Neural cell (in vitro differentiated cells): ENCODE measurements around the gene AGPAT4. TPM values are rescaled to one million over a fixed set of nuclear protein-coding genes. Genes with fewer than 3 reads are reported as not detected.

Source experiments
- H2AFZ ChIP-seq: fragments of 200-600, 300-800 bp; sonication (generic), shearing (Covaris generic); 2 replicates; pipeline ENCODE4 v1.6.0; 2014; ENCODE audit warnings: low read depth, mild to moderate bottlenecking, antibody characterized with exemption, low read length, moderate library complexity
- H3F3A ChIP-seq: fragments of 200-600 bp; shearing (Covaris generic); 2 replicates; pipeline ENCODE4 v1.6.1; 2016; ENCODE audit warnings: mild to moderate bottlenecking, moderate library complexity, mixed read lengths, antibody characterized with exemption, low read length; ENCODE audit not compliant: insufficient read depth, poor library complexity, severe bottlenecking
- H3K27ac ChIP-seq: fragments of 200-600, 300-800 bp; sonication (generic), shearing (Covaris generic); 2 replicates; pipeline ENCODE4 v1.5.1; 2014; ENCODE audit warnings: mild to moderate bottlenecking, low read length, moderate library complexity
- H3K27me3 ChIP-seq: fragments of 300-800, 200-600 bp; sonication (generic), shearing (Covaris generic); 2 replicates; pipeline ENCODE4 v1.6.0; 2014; ENCODE audit warnings: mild to moderate bottlenecking, low read depth, low read length, moderate library complexity; ENCODE audit not compliant: insufficient read depth
- H3K36me3 ChIP-seq: fragments of 300-800, 200-600 bp; sonication (generic), shearing (Covaris generic); 2 replicates; pipeline ENCODE4 v1.5.1; 2014; ENCODE audit warnings: mild to moderate bottlenecking, antibody characterized with exemption, low read length, moderate library complexity; ENCODE audit not compliant: insufficient read depth
- H3K4me2 ChIP-seq: fragments of 300-800, 200-600 bp; sonication (generic), shearing (Covaris generic); 2 replicates; pipeline ENCODE4 v1.6.0; 2014; ENCODE audit warnings: mild to moderate bottlenecking, low read length
- H3K4me3 ChIP-seq: fragments of 300-800, 200-600 bp; sonication (generic), shearing (Covaris generic); 2 replicates; pipeline ENCODE4 v1.5.1; 2014; ENCODE audit warnings: mild to moderate bottlenecking, low read length, moderate library complexity
- H3K79me2 ChIP-seq: fragments of 200-600 bp; shearing (Covaris generic); replicated peaks from 2 replicates; pipeline ENCODE4 v1.6.0; 2014; ENCODE audit warnings: mild to moderate bottlenecking, low read length, moderate library complexity; ENCODE audit not compliant: insufficient read depth
- H3K9ac ChIP-seq: fragments of 300-800, 200-600 bp; sonication (generic), shearing (Covaris generic); 2 replicates; pipeline ENCODE4 v1.6.1; 2016; ENCODE audit warnings: mild to moderate bottlenecking, low read length, mixed read lengths
- H3K9me2 ChIP-seq: fragments of 200-600 bp; shearing (Covaris generic); 2 replicates; pipeline ENCODE4 v1.6.1; 2016; ENCODE audit warnings: mild to moderate bottlenecking, low read length, mixed read lengths; ENCODE audit not compliant: insufficient read depth
- H3K9me3 ChIP-seq: fragments of 200-600, 300-800 bp; sonication (generic), shearing (Covaris generic); 2 replicates; pipeline ENCODE4 v1.6.1; 2016; ENCODE audit warnings: mild to moderate bottlenecking, mixed run types, low read length, moderate library complexity, mixed read lengths
- H4K20me1 ChIP-seq: fragments of 200-600 bp; shearing (Covaris generic); 2 replicates; pipeline ENCODE4 v1.6.1; 2016; ENCODE audit warnings: mild to moderate bottlenecking, mixed run types; ENCODE audit not compliant: insufficient read depth
- EP300 ChIP-seq: fragments of 450-650 bp; conservative IDR thresholded peaks from 2 replicates; pipeline ENCODE4 v1.6.1; 2014; ENCODE audit warnings: antibody characterized with exemption, mild to moderate bottlenecking, moderate library complexity; ENCODE audit not compliant: poor library complexity, severe bottlenecking
- EZH2 ChIP-seq: fragments of 200-600, 300-800 bp; shearing (Covaris generic), sonication (generic); IDR thresholded peaks from 2 replicates; pipeline ENCODE4 v1.6.1; 2014; ENCODE audit warnings: antibody characterized with exemption, low read length, borderline replicate concordance, mild to moderate bottlenecking; ENCODE audit not compliant: insufficient read depth, poor library complexity, severe bottlenecking
- MXI1 ChIP-seq: fragments of 450-650 bp; conservative IDR thresholded peaks from 2 replicates; pipeline ENCODE4 v1.6.1; 2014; ENCODE audit warnings: antibody characterized with exemption, mild to moderate bottlenecking; ENCODE audit not compliant: poor library complexity, severe bottlenecking
- POLR2AphosphoS5 ChIP-seq: IDR thresholded peaks from 2 replicates; pipeline ENCODE4 v1.6.1; 2012
- RAD21 ChIP-seq: fragments of 450-650 bp; conservative IDR thresholded peaks from 2 replicates; pipeline ENCODE4 v1.6.1; 2014; ENCODE audit warnings: antibody characterized with exemption, mild to moderate bottlenecking, moderate library complexity
- SMC3 ChIP-seq: fragments of 450-650 bp; conservative IDR thresholded peaks from 2 replicates; pipeline ENCODE4 v1.6.1; 2014; ENCODE audit warnings: antibody characterized with exemption, mild to moderate bottlenecking, moderate library complexity; ENCODE audit not compliant: poor library complexity
- TAF1 ChIP-seq: IDR thresholded peaks from 2 replicates; pipeline ENCODE4 v1.6.1; 2012; ENCODE audit warnings: low read depth
- polyA plus RNA-seq: library from polyadenylated mRNA; depleted of rRNA; stranded (reverse); fragments of >200 nt; gene quantifications from 2 replicates; pipeline ENCODE4 v1.2.3, GENCODE V29; 2014
- TF ChIP-seq, protein P1 (sequence below): IDR thresholded peaks from 2 replicates; pipeline ENCODE4 v1.6.1; 2012; ENCODE audit warnings: borderline replicate concordance
- TF ChIP-seq, protein P2 (sequence below): fragments of 450-650 bp; IDR thresholded peaks from 2 replicates; pipeline ENCODE4 v1.5.1; 2014; ENCODE audit warnings: antibody characterized with exemption, mild to moderate bottlenecking, moderate library complexity; ENCODE audit not compliant: poor library complexity, severe bottlenecking

AGPAT4 gene
- polyA plus RNA-seq, 1 donor from 2014 or later: 42.6 TPM

DNA sequence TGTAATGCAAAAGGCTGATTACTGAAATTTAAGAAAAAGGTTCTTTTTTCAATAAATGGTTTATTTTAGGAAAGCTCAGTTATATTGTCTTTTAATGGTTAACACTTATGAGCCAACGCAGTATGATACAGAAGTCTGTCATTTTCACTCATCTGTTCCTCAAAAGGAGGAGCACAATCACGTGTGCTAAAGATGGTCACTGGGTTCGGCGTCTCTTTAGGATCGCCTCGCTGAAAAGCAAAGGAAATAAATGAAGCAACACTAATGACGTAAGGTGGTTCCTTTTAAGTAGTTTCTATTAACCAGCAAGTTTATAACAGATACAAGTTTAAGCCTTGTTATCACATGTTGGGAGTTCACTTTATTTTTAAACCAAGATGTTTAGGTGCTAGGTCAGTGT lies 156.6 kb downstream of the AGPAT4 start:
- no peak overlapping the region for H3K4me3 ChIP-seq
- H2AFZ ChIP-seq: no peak overlapping the region
- no peak overlapping the region for H3K27ac ChIP-seq
- no peak overlapping the region for H3K4me2 ChIP-seq
- no peaks in the 10 kb centered on the region for H3K79me2 ChIP-seq
- no peaks in the 10 kb centered on the region for H3K9me3 ChIP-seq
- H3K36me3 ChIP-seq: peaks cover 10% of the 10 kb centered on the region
- H3K9me2 ChIP-seq: no peaks in the 10 kb centered on the region
- TF ChIP-seq EP300 (no peak), RAD21 (no peak), TAF1 (no peak), SMC3 (no peak), EZH2 (no peak), POLR2AphosphoS5 (no peak)
- H3K27me3 ChIP-seq: no peaks in the 10 kb centered on the region
- H3K9ac ChIP-seq: no peak overlapping the region
- no peaks in the 10 kb centered on the region for H4K20me1 ChIP-seq
- no peaks in the 10 kb centered on the region for H3F3A ChIP-seq

DNA sequence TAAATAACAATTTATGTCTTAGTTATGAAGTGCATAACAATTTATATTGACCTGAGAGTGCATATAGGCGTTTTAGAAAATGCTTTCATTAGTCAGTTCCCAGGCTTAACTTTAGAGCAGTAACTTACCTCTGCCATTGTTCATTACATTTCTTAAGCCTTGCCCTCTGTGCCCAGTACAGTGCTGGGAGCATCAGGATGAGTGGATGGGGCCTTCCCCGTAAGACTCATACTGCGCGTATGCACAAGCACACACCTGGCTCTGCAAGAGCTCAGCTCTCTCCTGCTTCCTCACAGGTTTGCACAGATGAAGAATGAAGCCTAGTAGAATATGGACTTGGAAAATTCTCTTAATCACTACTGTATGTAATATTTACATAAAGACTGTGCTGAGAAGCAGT lies 157.3 kb downstream of the AGPAT4 start:
- Histone ChIP-seq H3K36me3 (peaks cover 10% of the 10 kb centered on the region), H3K27me3 (no peaks in the 10 kb centered on the region), H3K27ac (no peak overlapping the region)

More for the DNA sequence above, 157.3 kb downstream of the AGPAT4 start:
- Histone ChIP-seq H3K4me3 (no peak overlapping the region), H3K9ac (no peak overlapping the region), H3K79me2 (no peaks in the 10 kb centered on the region), H4K20me1 (no peaks in the 10 kb centered on the region), H3K4me2 (no peak overlapping the region), H3K9me3 (no peaks in the 10 kb centered on the region), H2AFZ (no peak overlapping the region), H3K9me2 (no peaks in the 10 kb centered on the region), H3F3A (no peaks in the 10 kb centered on the region)
- TF ChIP-seq, protein P1, sequence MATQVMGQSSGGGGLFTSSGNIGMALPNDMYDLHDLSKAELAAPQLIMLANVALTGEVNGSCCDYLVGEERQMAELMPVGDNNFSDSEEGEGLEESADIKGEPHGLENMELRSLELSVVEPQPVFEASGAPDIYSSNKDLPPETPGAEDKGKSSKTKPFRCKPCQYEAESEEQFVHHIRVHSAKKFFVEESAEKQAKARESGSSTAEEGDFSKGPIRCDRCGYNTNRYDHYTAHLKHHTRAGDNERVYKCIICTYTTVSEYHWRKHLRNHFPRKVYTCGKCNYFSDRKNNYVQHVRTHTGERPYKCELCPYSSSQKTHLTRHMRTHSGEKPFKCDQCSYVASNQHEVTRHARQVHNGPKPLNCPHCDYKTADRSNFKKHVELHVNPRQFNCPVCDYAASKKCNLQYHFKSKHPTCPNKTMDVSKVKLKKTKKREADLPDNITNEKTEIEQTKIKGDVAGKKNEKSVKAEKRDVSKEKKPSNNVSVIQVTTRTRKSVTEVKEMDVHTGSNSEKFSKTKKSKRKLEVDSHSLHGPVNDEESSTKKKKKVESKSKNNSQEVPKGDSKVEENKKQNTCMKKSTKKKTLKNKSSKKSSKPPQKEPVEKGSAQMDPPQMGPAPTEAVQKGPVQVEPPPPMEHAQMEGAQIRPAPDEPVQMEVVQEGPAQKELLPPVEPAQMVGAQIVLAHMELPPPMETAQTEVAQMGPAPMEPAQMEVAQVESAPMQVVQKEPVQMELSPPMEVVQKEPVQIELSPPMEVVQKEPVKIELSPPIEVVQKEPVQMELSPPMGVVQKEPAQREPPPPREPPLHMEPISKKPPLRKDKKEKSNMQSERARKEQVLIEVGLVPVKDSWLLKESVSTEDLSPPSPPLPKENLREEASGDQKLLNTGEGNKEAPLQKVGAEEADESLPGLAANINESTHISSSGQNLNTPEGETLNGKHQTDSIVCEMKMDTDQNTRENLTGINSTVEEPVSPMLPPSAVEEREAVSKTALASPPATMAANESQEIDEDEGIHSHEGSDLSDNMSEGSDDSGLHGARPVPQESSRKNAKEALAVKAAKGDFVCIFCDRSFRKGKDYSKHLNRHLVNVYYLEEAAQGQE: no peak
- TF ChIP-seq MXI1: no peak
- TF ChIP-seq EP300: no peak
- no peak for TF ChIP-seq EZH2
- no peak for TF ChIP-seq RAD21
- TF ChIP-seq TAF1: no peak
- no peak for TF ChIP-seq POLR2AphosphoS5
- TF ChIP-seq, protein P2, sequence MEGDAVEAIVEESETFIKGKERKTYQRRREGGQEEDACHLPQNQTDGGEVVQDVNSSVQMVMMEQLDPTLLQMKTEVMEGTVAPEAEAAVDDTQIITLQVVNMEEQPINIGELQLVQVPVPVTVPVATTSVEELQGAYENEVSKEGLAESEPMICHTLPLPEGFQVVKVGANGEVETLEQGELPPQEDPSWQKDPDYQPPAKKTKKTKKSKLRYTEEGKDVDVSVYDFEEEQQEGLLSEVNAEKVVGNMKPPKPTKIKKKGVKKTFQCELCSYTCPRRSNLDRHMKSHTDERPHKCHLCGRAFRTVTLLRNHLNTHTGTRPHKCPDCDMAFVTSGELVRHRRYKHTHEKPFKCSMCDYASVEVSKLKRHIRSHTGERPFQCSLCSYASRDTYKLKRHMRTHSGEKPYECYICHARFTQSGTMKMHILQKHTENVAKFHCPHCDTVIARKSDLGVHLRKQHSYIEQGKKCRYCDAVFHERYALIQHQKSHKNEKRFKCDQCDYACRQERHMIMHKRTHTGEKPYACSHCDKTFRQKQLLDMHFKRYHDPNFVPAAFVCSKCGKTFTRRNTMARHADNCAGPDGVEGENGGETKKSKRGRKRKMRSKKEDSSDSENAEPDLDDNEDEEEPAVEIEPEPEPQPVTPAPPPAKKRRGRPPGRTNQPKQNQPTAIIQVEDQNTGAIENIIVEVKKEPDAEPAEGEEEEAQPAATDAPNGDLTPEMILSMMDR: no peak
